HepG2 (cell line): Measurements from ENCODE around the gene CAMTA2. TPM values are rescaled to one million over a fixed set of nuclear protein-coding genes. Genes with fewer than 3 reads are reported as not detected.

Experiments
- AHR ChIP-seq: IDR thresholded peaks from 2 replicates; pipeline ENCODE4 v1.6.1; 2018; ENCODE audit warnings: missing genetic modification reagents, missing compliant biosample characterization
- ASH2L ChIP-seq: fragments of 300-600, 200-600 bp; sonication (generic); IDR thresholded peaks from 2 replicates; pipeline ENCODE4 v1.7.0; 2017; ENCODE audit warnings: low read depth, mild to moderate bottlenecking, moderate library complexity, mixed read lengths, low read length; ENCODE audit not compliant: insufficient read length
- DNMT3B ChIP-seq: conservative IDR thresholded peaks from 2 replicates; pipeline ENCODE4 v1.6.1; 2016; ENCODE audit warnings: missing biosample characterization, control low read depth
- ELF3 ChIP-seq: IDR thresholded peaks from 2 replicates; pipeline ENCODE4 v1.6.1; 2016; ENCODE audit warnings: missing genetic modification reagents, missing compliant biosample characterization
- MLLT10 ChIP-seq: sonication (generic); formaldehyde crosslinking; IDR thresholded peaks from 2 replicates; pipeline ENCODE4 v1.4.0; 2020; ENCODE audit warnings: missing genetic modification reagents
- NBN ChIP-seq: fragments of 450-650 bp; conservative IDR thresholded peaks from 2 replicates; pipeline ENCODE4 v1.6.1; 2017
- POLR2AphosphoS2 ChIP-seq: IDR thresholded peaks from 2 replicates; pipeline ENCODE4 v1.6.1; 2011; ENCODE audit warnings: low read depth, low read length, improper control_type of control experiment
- REST ChIP-seq, 2 experiments: IDR thresholded peaks; 2 replicates each; pipeline ENCODE4 v1.6.1; 2011 to 2012; ENCODE audit warnings: low read length in 2 of 2, borderline replicate concordance in 1 of 2, low read depth in 1 of 2, mild to moderate bottlenecking in 1 of 2, moderate library complexity in 1 of 2
- SNAPC5 ChIP-seq: sonication (generic); formaldehyde crosslinking; IDR thresholded peaks from 2 replicates; pipeline ENCODE4 v1.8.1; 2023; ENCODE audit warnings: mild to moderate bottlenecking, missing genetic modification reagents, borderline replicate concordance
- SRY ChIP-seq: sonication (generic); formaldehyde crosslinking; IDR thresholded peaks from 2 replicates; pipeline ENCODE4 v1.8.0; 2022; ENCODE audit warnings: mild to moderate bottlenecking, missing genetic modification reagents
- ZNF205 ChIP-seq: IDR thresholded peaks from 2 replicates; pipeline ENCODE4 v1.6.1; 2018; ENCODE audit warnings: missing biosample characterization, missing genetic modification reagents
- ZNF33A ChIP-seq: sonication (generic); formaldehyde crosslinking; IDR thresholded peaks from 2 replicates; pipeline ENCODE4 v1.5.1; 2020; ENCODE audit warnings: missing genetic modification reagents, mild to moderate bottlenecking, moderate library complexity, borderline replicate concordance
- ZNF547 ChIP-seq: sonication (generic); formaldehyde crosslinking; IDR thresholded peaks from 2 replicates; pipeline ENCODE4 v1.5.1; 2020; ENCODE audit warnings: mild to moderate bottlenecking, missing genetic modification reagents
- ZNF746 ChIP-seq: sonication (generic); formaldehyde crosslinking; IDR thresholded peaks from 2 replicates; pipeline ENCODE4 v1.8.0; 2022; ENCODE audit warnings: mild to moderate bottlenecking, missing genetic modification reagents
- ZNF788 ChIP-seq: sonication (generic); formaldehyde crosslinking; IDR thresholded peaks from 2 replicates; pipeline ENCODE4 v1.5.0; 2020; ENCODE audit warnings: mild to moderate bottlenecking, missing genetic modification reagents, borderline replicate concordance
- polyA plus RNA-seq, 8 experiments: library from polyadenylated mRNA; depleted of rRNA in 3 of 8; stranded (reverse) in 7 of 8; unstranded in 1 of 8; fragments of >200 nt; fragmentation: Illumina TruSeq in 4 of 8; extraction: Trizol in 4 of 8; gene quantifications; 2 replicates each; pipeline versions ENCODE4 v1.2.1 to v1.2.3, GENCODE V29; 2011 to 2016; ENCODE audit warnings: low read depth in 4 of 8, missing spikeins in 1 of 8, mixed read lengths in 1 of 8; ENCODE audit not compliant: insufficient read depth in 1 of 8
- total RNA-seq, 5 experiments: library from RNA; depleted of rRNA; stranded (reverse); fragments of >200 nt; fragmentation: Illumina TruSeq; extraction: Trizol; gene quantifications; 2 replicates each; pipeline ENCODE4 v1.2.3, GENCODE V29; 2016; ENCODE audit warnings: low read depth in 1 of 5
- TF ChIP-seq, protein P1 (sequence below): sonication (generic); IDR thresholded peaks from 2 replicates; pipeline ENCODE4 v1.6.1; 2016; ENCODE audit warnings: low read depth, borderline replicate concordance
- TF ChIP-seq, protein P2 (sequence below), 2 experiments: sonication (generic) in 1 of 2; formaldehyde crosslinking in 1 of 2; IDR thresholded peaks; 2 replicates each; pipeline versions ENCODE4 v1.5.1 to v1.6.1; 2011 to 2020; ENCODE audit warnings: borderline replicate concordance in 1 of 2, low read depth in 1 of 2, low read length in 1 of 2, mild to moderate bottlenecking in 1 of 2, missing genetic modification reagents in 1 of 2, moderate library complexity in 1 of 2
- TF ChIP-seq, protein P3 (sequence below): sonication (generic); formaldehyde crosslinking; IDR thresholded peaks from 2 replicates; pipeline ENCODE4 v1.8.1; 2023; ENCODE audit warnings: mild to moderate bottlenecking, inconsistent platforms, moderate library complexity, missing genetic modification reagents, borderline replicate concordance

The CAMTA2 gene
- total and polyA plus RNA-seq, 2 of the 13 experiments (the other 11 are each of a cell fraction or from before 2014, with no cell fraction given) = 4.1 to 7.1 TPM

- TF ChIP-seq REST (IDR thresholded peaks at IDR 0.05; ENCODE audit: borderline replicate concordance in 1 of 2, low read depth in 1 of 2, low read length in 2 of 2) = no peak
- TF ChIP-seq POLR2AphosphoS2 = no peak
- TF ChIP-seq ELF3 (CRISPR knock-in tag) = 0 out of 2 replicates have a peak, but pooled peaks have one; percentile 5
- no peak; the same call in none of the 2 replicates for TF ChIP-seq ZNF788 (CRISPR knock-in tag)
- TF ChIP-seq, protein P1, sequence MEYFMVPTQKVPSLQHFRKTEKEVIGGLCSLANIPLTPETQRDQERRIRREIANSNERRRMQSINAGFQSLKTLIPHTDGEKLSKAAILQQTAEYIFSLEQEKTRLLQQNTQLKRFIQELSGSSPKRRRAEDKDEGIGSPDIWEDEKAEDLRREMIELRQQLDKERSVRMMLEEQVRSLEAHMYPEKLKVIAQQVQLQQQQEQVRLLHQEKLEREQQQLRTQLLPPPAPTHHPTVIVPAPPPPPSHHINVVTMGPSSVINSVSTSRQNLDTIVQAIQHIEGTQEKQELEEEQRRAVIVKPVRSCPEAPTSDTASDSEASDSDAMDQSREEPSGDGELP = no peak
- TF ChIP-seq DNMT3B (CRISPR knock-in tag) = no peak
- no peak for TF ChIP-seq ZNF33A (CRISPR knock-in tag)
- no peak for TF ChIP-seq NBN
- TF ChIP-seq ZNF746 (CRISPR knock-in tag) = no peak
- no peak for TF ChIP-seq SNAPC5 (CRISPR knock-in tag)
- no peak for TF ChIP-seq SRY (CRISPR knock-in tag)
- TF ChIP-seq ZNF205 (CRISPR knock-in tag) = no peak
- TF ChIP-seq, protein P2, sequence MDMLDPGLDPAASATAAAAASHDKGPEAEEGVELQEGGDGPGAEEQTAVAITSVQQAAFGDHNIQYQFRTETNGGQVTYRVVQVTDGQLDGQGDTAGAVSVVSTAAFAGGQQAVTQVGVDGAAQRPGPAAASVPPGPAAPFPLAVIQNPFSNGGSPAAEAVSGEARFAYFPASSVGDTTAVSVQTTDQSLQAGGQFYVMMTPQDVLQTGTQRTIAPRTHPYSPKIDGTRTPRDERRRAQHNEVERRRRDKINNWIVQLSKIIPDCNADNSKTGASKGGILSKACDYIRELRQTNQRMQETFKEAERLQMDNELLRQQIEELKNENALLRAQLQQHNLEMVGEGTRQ (IDR thresholded peaks at IDR 0.05; ENCODE audit: low read depth, low read length) = no peak
- TF ChIP-seq, protein P2 (CRISPR knock-in tag; IDR thresholded peaks at IDR 0.05; ENCODE audit: borderline replicate concordance) = no peak
- no peak for TF ChIP-seq ZNF547
- TF ChIP-seq, protein P3, sequence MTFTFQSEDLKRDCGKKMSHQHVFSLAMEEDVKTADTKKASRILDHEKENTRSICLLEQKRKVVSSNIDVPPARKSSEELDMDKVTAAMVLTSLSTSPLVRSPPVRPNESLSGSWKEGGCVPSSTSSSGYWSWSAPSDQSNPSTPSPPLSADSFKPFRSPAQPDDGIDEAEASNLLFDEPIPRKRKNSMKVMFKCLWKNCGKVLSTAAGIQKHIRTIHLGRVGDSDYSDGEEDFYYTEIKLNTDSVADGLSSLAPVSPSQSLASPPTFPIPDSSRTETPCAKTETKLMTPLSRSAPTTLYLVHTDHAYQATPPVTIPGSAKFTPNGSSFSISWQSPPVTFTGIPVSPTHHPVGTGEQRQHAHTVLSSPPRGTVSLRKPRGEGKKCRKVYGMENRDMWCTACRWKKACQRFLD (CRISPR knock-in tag) = no peak
- no peak for TF ChIP-seq AHR
- TF ChIP-seq ASH2L = no peak
- no peak for TF ChIP-seq MLLT10 (CRISPR knock-in tag)
Measured at GRCh38 chr17:4940555-4941318, 46.7 kb downstream of the CAMTA2 start (continued).
